AG09309 (cell line): ENCODE results near the gene RPS6KA2.

Experiments
- DNase-seq: peaks from one replicate; pipeline ENCODE4 v3.0.0-alpha.2; 2010; ENCODE audit warnings: low read depth
- H3K4me3 ChIP-seq: 2 replicates; pipeline ENCODE4 v1.5.1; 2011; ENCODE audit warnings: mild to moderate bottlenecking, low read depth, low read length, moderate library complexity; ENCODE audit not compliant: control insufficient read depth
- CTCF ChIP-seq: IDR thresholded peaks from 2 replicates; pipeline ENCODE4 v1.5.1; 2011; ENCODE audit warnings: mild to moderate bottlenecking, low read depth, low read length, inconsistent platforms; ENCODE audit not compliant: insufficient read depth, control insufficient read depth; ENCODE audit errors: missing control alignments

The RPS6KA2 gene

GRCh38 chr6:166499350-166500163 is 127.5 kb downstream of the RPS6KA2 start:
- TF ChIP-seq CTCF, result no peak
- DNase-seq, result no peak
- H3K4me3 ChIP-seq, result no peak overlapping the region

GRCh38 chr6:166498661-166499349 is 128.2 kb downstream of the RPS6KA2 start:
- no peak for DNase-seq
- H3K4me3 ChIP-seq, result no peak overlapping the region
- TF ChIP-seq CTCF, result no peak

- TF ChIP-seq CTCF, result no peak
- H3K4me3 ChIP-seq, result no peak overlapping the region
- no peak for DNase-seq
These were observed 128.8 kb downstream of the RPS6KA2 start for GRCh38 chr6:166498228-166498627.

GRCh38 chr6:166497087-166497899 is 129.8 kb downstream of the RPS6KA2 start:
- H3K4me3 ChIP-seq, result no peak overlapping the region
- no peak for DNase-seq
- no peak for TF ChIP-seq CTCF

GRCh38 chr6:166496460-166496859 is 130.6 kb downstream of the RPS6KA2 start:
- H3K4me3 ChIP-seq, result no peak overlapping the region
- no peak for DNase-seq
- TF ChIP-seq CTCF, result no peak

- DNase-seq, result no peak
- TF ChIP-seq CTCF, result no peak
- H3K4me3 ChIP-seq, result no peak overlapping the region
These were observed 131.3 kb downstream of the RPS6KA2 start for GRCh38 chr6:166495487-166496314.
